Left ventricle myocardium inferior (tissue), 1 donor: ENCODE data around the gene SLC16A10. TPM values are rescaled to one million over a fixed set of nuclear protein-coding genes. Genes with fewer than 3 reads are reported as not detected.
"Not testable (repeated sequence)": the region's sequence is repeated elsewhere in the genome, so short reads cannot be mapped to it uniquely, and the experiment has no call there.

ENCODE experiments used
- DNase-seq: peaks from one replicate; pipeline ENCODE4 v3.0.0-alpha.2; 2020
- H3K27ac ChIP-seq: fragments of 200-600 bp; replicated peaks from 2 replicates; pipeline ENCODE4 v1.8.0; 2021
- H3K27me3 ChIP-seq: fragments of 200-600 bp; 2 replicates; pipeline ENCODE4 v1.8.0; 2021; ENCODE audit warnings: low read depth
- H3K36me3 ChIP-seq: fragments of 200-600 bp; 2 replicates; pipeline ENCODE4 v1.8.0; 2021
- H3K4me1 ChIP-seq: fragments of 200-600 bp; 2 replicates; pipeline ENCODE4 v1.8.0; 2021
- H3K4me3 ChIP-seq: fragments of 200-600 bp; 2 replicates; pipeline ENCODE4 v1.8.0; 2021; ENCODE audit warnings: mild to moderate bottlenecking, moderate library complexity
- H3K9me3 ChIP-seq: fragments of 200-600 bp; replicated peaks from 2 replicates; pipeline ENCODE4 v1.8.0; 2021
- CTCF ChIP-seq: fragments of 200-600 bp; IDR thresholded peaks from 2 replicates; pipeline ENCODE4 v1.8.0; 2021; ENCODE audit warnings: antibody characterized with exemption, mild to moderate bottlenecking, borderline replicate concordance
- intact Hi-C: fragments of 100-400 bp; cut with micrococcal nuclease; formaldehyde crosslinking; loops from one replicate; pipeline ENCODE4 v1.11.0; 2022
- total RNA-seq: library from RNA; stranded (reverse); fragmentation: NEBNext Ultra II Directional; extraction: Animal tissue kit (Norgen Biotek cat#: 25700); gene quantifications from one replicate; pipeline ENCODE4 v1.2.1, GENCODE V29; 2021
- donor health status: DM: no; HTN: yes; CAD: no; lungs with severe emphysema.

The SLC16A10 gene
- total RNA-seq, 1 donor from 2014 or later, result 4.5 TPM

DNA sequence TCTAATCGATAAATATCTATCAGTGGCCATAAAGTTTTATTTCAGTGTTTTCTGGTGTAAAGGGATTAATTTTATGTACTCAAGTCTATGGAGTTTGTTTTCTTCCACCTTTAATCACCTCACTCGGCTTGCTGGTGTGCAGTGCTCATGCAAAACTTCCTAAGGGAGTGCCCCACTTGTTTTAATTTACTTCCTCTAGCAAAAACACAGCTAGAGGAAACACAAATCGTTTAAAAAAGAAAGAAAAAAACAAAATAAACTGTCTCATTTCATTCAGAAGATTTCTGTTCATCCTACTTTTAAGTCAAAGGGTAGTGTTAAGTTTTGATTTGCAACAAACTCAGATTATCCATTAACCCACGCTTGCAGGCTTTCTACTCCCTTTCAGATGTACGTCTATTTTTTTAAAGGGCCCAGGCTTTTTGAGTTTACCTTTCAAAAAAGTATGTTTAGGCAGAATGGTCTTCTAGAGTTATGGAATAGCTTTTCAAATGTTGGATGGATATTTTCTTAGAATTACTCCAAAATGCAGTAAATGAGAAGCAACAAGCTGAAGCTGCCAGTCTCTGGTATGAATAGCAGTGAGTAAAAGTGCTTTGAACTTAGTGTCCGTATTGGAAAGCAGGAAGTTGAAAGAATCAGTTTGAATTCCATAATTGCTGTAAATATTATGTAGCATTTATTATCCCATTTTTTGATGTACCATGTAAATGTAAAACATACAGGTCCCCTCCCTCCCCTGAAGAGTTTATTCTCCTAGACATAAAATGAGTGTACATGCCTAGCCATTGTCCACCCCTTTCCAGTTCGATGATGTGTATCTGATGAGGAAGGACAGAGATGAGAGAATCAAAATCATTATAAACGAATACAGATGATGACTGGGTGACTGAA lies 113.3 kb downstream of the SLC16A10 start:
- no peak for TF ChIP-seq CTCF
- intact Hi-C loops, result no loop called here
- Histone ChIP-seq H3K27me3 (no peaks in the 10 kb centered on the region), H3K27ac (no peak overlapping the region), H3K36me3 (no peaks in the 10 kb centered on the region), H3K9me3 (no peaks in the 10 kb centered on the region), H3K4me1 (peaks cover 25% of the 10 kb centered on the region), H3K4me3 (no peak overlapping the region)
- no peak for DNase-seq

- peaks cover 29% of the 10 kb centered on the region for H3K4me1 ChIP-seq
- no peak overlapping the region for H3K27ac ChIP-seq
- no peaks in the 10 kb centered on the region for H3K9me3 ChIP-seq
- H3K36me3 ChIP-seq, result no peaks in the 10 kb centered on the region
- no peaks in the 10 kb centered on the region for H3K27me3 ChIP-seq
- no peak for TF ChIP-seq CTCF
- DNase-seq, result no peak
- no peak overlapping the region for H3K4me3 ChIP-seq
- intact Hi-C loops, result no loop called here
Measured at GRCh38 chr6:111201244-111201554, 113.9 kb downstream of the SLC16A10 start.

DNA sequence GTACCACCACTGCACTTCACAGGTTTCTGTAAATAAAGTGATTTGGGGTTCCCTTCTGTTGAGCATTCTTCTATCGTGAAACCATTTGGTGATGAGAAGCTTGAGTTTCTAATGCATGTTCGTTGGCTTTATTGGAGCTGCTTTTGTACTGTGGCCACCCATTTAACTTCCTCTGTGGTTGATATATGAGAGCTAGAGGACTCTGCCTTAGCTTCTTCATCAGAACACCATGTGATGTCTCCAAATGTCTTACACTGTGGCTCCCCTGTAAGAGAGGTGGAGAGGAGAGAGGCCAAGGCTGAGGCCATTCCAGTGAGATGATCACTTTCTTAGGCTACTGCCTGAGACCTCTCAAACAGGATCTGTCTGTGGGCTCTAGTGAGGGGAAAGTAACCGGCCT lies 114.5 kb downstream of the SLC16A10 start:
- H3K36me3 ChIP-seq, result no peaks in the 10 kb centered on the region
- no peak for DNase-seq
- H3K27me3 ChIP-seq, result no peaks in the 10 kb centered on the region
- no peak for TF ChIP-seq CTCF
- intact Hi-C loops, result no loop called here
- H3K9me3 ChIP-seq, result no peaks in the 10 kb centered on the region
- peaks cover 29% of the 10 kb centered on the region for H3K4me1 ChIP-seq
- no peak overlapping the region for H3K4me3 ChIP-seq
- no peak overlapping the region for H3K27ac ChIP-seq

- H3K4me1 ChIP-seq, result peaks cover 35% of the 10 kb centered on the region
- intact Hi-C loops, H3K9me3 ChIP-seq, H3K36me3 ChIP-seq, H3K27me3 ChIP-seq, H3K4me3 ChIP-seq, H3K27ac ChIP-seq, DNase-seq: not testable (repeated sequence)
Measured at GRCh38 chr6:111203539-111203938, 116.2 kb downstream of the SLC16A10 start.

GRCh38 chr6:111204305-111204704 lies 117.0 kb downstream of the SLC16A10 start:
- H3K27ac ChIP-seq, result peak overlapping the region; percentile 44
- no peak for DNase-seq

More at GRCh38 chr6:111204305-111204704, 117.0 kb downstream of the SLC16A10 start:
- H3K4me3 ChIP-seq, result no peak overlapping the region
- no peaks in the 10 kb centered on the region for H3K9me3 ChIP-seq
- H3K27me3 ChIP-seq, result no peaks in the 10 kb centered on the region
- intact Hi-C loops, result no loop called here
- no peaks in the 10 kb centered on the region for H3K36me3 ChIP-seq
- H3K4me1 ChIP-seq, result peaks cover 35% of the 10 kb centered on the region
- TF ChIP-seq CTCF, result no peak
